GM20431 (cell line): ENCODE results near the gene EXD3.
"Not testable (repeated sequence)": the region's sequence is repeated elsewhere in the genome, so short reads cannot be mapped to it uniquely, and the experiment has no call there.

Source experiments
- in situ Hi-C: fragments of 300-500 bp; cut with MseI, MboI; formaldehyde crosslinking; loops from one replicate; pipeline ENCODE4 v1.15.0; 2020; ENCODE audit warnings: low sequenced_read_pairs; ENCODE audit not compliant: unreplicated experiment

Gene EXD3

GRCh38 chr9:137268538-137269201, 154.3 kb downstream of the EXD3 start:
- in situ Hi-C loops, result no loop called here

- in situ Hi-C loops, result no loop called here
Measured at GRCh38 chr9:137267933-137268355, 155.0 kb downstream of the EXD3 start.

GRCh38 chr9:137266585-137267453, 156.1 kb downstream of the EXD3 start:
- in situ Hi-C loops, result no loop called here

- in situ Hi-C loops, result no loop called here
Measured at GRCh38 chr9:137266162-137266527, 156.8 kb downstream of the EXD3 start.

- in situ Hi-C loops, result no loop called here
Measured at GRCh38 chr9:137265496-137266161, 157.3 kb downstream of the EXD3 start.

GRCh38 chr9:137264067-137264466, 158.9 kb downstream of the EXD3 start:
- in situ Hi-C loops, result no loop called here

- in situ Hi-C loops, result no loop called here
Measured at GRCh38 chr9:137263506-137263905, 159.5 kb downstream of the EXD3 start.

DNA sequence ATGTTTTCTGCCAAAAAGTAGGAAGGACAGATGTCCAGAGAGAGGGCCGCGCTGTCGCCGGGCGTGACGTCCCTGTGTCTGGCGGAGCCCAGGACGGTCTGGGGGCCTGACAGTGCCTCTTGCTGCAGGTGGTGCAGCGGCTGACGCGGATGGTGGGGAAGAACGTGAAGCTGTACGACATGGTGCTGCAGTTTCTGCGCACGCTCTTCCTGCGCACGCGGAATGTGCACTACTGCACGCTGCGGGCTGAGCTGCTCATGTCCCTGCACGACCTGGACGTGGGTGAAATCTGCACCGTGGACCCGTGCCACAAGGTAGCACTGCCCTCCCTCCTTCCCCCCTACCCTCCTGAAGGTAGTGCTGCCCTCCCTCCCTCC, 160.1 kb downstream of the EXD3 start:
- in situ Hi-C loops, result no loop called here

- in situ Hi-C loops, result not testable (repeated sequence)
Measured at GRCh38 chr9:137262173-137262908, 160.6 kb downstream of the EXD3 start.
